ENCODE data around the gene TXNDC2.

DNA sequence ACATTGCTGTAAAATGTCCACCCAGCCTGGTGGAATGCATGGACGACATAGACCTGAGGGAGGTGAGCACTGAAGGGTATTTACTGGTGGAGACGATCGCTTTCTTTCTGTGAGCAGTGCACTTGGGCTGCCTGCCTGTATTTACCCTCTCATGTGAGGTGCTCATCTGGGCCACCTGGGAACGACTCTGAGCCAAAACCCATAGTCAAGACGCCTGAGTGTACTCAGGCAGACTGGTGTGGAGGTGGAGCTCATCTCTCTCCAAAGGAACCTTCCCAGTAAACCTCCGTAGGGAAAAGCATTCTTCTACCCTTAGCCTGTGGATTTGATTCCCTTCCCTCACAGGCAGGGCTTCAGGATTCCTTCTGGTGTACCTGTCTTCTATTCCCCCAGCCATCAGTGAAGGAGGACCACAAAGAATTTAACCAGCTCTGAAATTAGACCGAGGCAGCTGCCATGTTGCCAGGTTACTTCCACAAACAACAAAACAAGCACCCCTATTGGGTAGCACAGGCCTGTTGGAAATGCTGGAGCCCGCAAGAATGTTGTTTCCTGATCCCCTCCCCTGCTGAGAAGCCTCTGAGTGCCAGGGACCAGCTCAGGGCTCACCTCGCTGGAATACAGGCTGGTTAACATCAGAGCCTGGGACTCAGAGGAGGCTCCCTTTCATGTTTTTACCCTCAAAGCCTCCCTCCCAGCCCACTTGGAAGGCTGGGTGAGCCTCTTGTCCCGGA, 47.5 kb upstream of the TXNDC2 start:
- no peak for TF ChIP-seq RCOR1 (IDR thresholded peaks at IDR 0.05; ENCODE audit: insufficient replicate concordance, low read length)
- TF ChIP-seq, protein P1, sequence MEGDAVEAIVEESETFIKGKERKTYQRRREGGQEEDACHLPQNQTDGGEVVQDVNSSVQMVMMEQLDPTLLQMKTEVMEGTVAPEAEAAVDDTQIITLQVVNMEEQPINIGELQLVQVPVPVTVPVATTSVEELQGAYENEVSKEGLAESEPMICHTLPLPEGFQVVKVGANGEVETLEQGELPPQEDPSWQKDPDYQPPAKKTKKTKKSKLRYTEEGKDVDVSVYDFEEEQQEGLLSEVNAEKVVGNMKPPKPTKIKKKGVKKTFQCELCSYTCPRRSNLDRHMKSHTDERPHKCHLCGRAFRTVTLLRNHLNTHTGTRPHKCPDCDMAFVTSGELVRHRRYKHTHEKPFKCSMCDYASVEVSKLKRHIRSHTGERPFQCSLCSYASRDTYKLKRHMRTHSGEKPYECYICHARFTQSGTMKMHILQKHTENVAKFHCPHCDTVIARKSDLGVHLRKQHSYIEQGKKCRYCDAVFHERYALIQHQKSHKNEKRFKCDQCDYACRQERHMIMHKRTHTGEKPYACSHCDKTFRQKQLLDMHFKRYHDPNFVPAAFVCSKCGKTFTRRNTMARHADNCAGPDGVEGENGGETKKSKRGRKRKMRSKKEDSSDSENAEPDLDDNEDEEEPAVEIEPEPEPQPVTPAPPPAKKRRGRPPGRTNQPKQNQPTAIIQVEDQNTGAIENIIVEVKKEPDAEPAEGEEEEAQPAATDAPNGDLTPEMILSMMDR (conservative IDR thresholded peaks at IDR 0.05; ENCODE audit: low read depth, low read length): no peak
- no peak for TF ChIP-seq SMC3 (IDR thresholded peaks at IDR 0.05; ENCODE audit: low read depth, low read length)
